HepG2 (cell line): ENCODE data around the gene PPCS. TPM values are rescaled to one million over a fixed set of nuclear protein-coding genes. Genes with fewer than 3 reads are reported as not detected.

Experiments used
- AHDC1 ChIP-seq: sonication (generic); formaldehyde crosslinking; IDR thresholded peaks from 2 replicates; pipeline ENCODE4 v1.5.1; 2020; ENCODE audit warnings: mild to moderate bottlenecking, missing genetic modification reagents, borderline replicate concordance
- FOXO1 ChIP-seq: sonication (generic); formaldehyde crosslinking; IDR thresholded peaks from 2 replicates; pipeline ENCODE4 v1.4.0; 2020; ENCODE audit warnings: missing genetic modification reagents
- KDM6A ChIP-seq: IDR thresholded peaks from 2 replicates; pipeline ENCODE4 v1.6.1; 2016; ENCODE audit warnings: low read depth
- MYC ChIP-seq: sonication (generic); formaldehyde crosslinking; IDR thresholded peaks from 2 replicates; pipeline ENCODE4 v1.9.0; 2021; ENCODE audit warnings: missing genetic modification reagents, borderline replicate concordance
- NR2F1 ChIP-seq, 2 experiments: fragments of 450-650 bp in 1 of 2; formaldehyde crosslinking in 1 of 2; IDR thresholded peaks; 2 replicates each; pipeline versions ENCODE4 v1.5.0 to v1.6.1; 2016 to 2020; ENCODE audit warnings: mild to moderate bottlenecking in 1 of 2, missing compliant biosample characterization in 1 of 2, missing genetic modification reagents in 1 of 2, moderate library complexity in 1 of 2
- PCBP1 ChIP-seq: fragments of 200-400 bp; formaldehyde crosslinking; IDR thresholded peaks from 2 replicates; pipeline ENCODE4 v1.6.1; 2017; ENCODE audit warnings: mild to moderate bottlenecking, low read depth, low read length, borderline replicate concordance
- PPARG ChIP-seq: conservative IDR thresholded peaks from 2 replicates; pipeline ENCODE4 v1.6.1; 2016; ENCODE audit warnings: missing biosample characterization, missing genetic modification reagents
- RFX1 ChIP-seq: fragments of 450-650 bp; IDR thresholded peaks from 2 replicates; pipeline ENCODE4 v1.6.1; 2017
- SMAD9 ChIP-seq: sonication (generic); formaldehyde crosslinking; IDR thresholded peaks from 2 replicates; pipeline ENCODE4 v1.5.1; 2020; ENCODE audit warnings: mild to moderate bottlenecking, missing genetic modification reagents
- ZBTB7A ChIP-seq: sonication (generic); formaldehyde crosslinking; IDR thresholded peaks from 2 replicates; pipeline ENCODE4 v1.8.0; 2022; ENCODE audit warnings: mild to moderate bottlenecking, missing genetic modification reagents
- ZNF274 ChIP-seq: sonication (generic); formaldehyde crosslinking; IDR thresholded peaks from 2 replicates; pipeline ENCODE4 v1.5.1; 2020; ENCODE audit warnings: mild to moderate bottlenecking, missing genetic modification reagents
- ZNF317 ChIP-seq: sonication (generic); formaldehyde crosslinking; IDR thresholded peaks from 2 replicates; pipeline ENCODE4 v1.5.0; 2020; ENCODE audit warnings: mild to moderate bottlenecking, missing genetic modification reagents
- ZNF512B ChIP-seq: sonication (generic); formaldehyde crosslinking; IDR thresholded peaks from 2 replicates; pipeline ENCODE4 v1.5.1; 2020; ENCODE audit warnings: missing genetic modification reagents, mild to moderate bottlenecking, borderline replicate concordance
- ZNF543 ChIP-seq: sonication (generic); formaldehyde crosslinking; IDR thresholded peaks from 2 replicates; pipeline ENCODE4 v1.4.0; 2020; ENCODE audit warnings: mild to moderate bottlenecking, missing genetic modification reagents
- ZNF609 ChIP-seq: sonication (generic); formaldehyde crosslinking; IDR thresholded peaks from 2 replicates; pipeline ENCODE4 v1.4.0; 2020; ENCODE audit warnings: mild to moderate bottlenecking, missing genetic modification reagents, borderline replicate concordance
- ZNF768 ChIP-seq: sonication (generic); formaldehyde crosslinking; IDR thresholded peaks from 2 replicates; pipeline ENCODE4 v1.4.0; 2020; ENCODE audit warnings: missing genetic modification reagents
- ZNF781 ChIP-seq: sonication (generic); formaldehyde crosslinking; IDR thresholded peaks from 2 replicates; pipeline ENCODE4 v1.5.1; 2020; ENCODE audit warnings: borderline replicate concordance, mild to moderate bottlenecking, missing genetic modification reagents; ENCODE audit errors: not compliant biosample characterization
- ZSCAN20 ChIP-seq: sonication (generic); formaldehyde crosslinking; IDR thresholded peaks from 2 replicates; pipeline ENCODE4 v1.4.0; 2020; ENCODE audit warnings: missing genetic modification reagents, mild to moderate bottlenecking, borderline replicate concordance
- polyA plus RNA-seq, 8 experiments: library from polyadenylated mRNA; depleted of rRNA in 3 of 8; stranded (reverse) in 7 of 8; unstranded in 1 of 8; fragments of >200 nt; fragmentation: Illumina TruSeq in 4 of 8; extraction: Trizol in 4 of 8; gene quantifications; 2 replicates each; pipeline versions ENCODE4 v1.2.1 to v1.2.3, GENCODE V29; 2011 to 2016; ENCODE audit warnings: low read depth in 4 of 8, missing spikeins in 1 of 8, mixed read lengths in 1 of 8; ENCODE audit not compliant: insufficient read depth in 1 of 8
- total RNA-seq, 5 experiments: library from RNA; depleted of rRNA; stranded (reverse); fragments of >200 nt; fragmentation: Illumina TruSeq; extraction: Trizol; gene quantifications; 2 replicates each; pipeline ENCODE4 v1.2.3, GENCODE V29; 2016; ENCODE audit warnings: low read depth in 1 of 5

PPCS gene
- total and polyA plus RNA-seq, 2 of the 13 experiments (the other 11 are each of a cell fraction or from before 2014, with no cell fraction given): 13.4 to 38.9 TPM

GRCh38 chr1:42456754-42457089 is 379 bp downstream of the PPCS start (continued):
- TF ChIP-seq ZNF512B (CRISPR knock-in tag): no peak
- no peak for TF ChIP-seq NR2F1 (CRISPR knock-in tag; IDR thresholded peaks at IDR 0.05)
- 0 out of 2 replicates have a peak, but pooled peaks have one; percentile 6 for TF ChIP-seq AHDC1 (CRISPR knock-in tag)
- 0 out of 2 replicates have a peak, but pooled peaks have one; percentile 7 for TF ChIP-seq FOXO1 (CRISPR knock-in tag)
- TF ChIP-seq ZNF317: 0 out of 2 replicates have a peak, but pooled peaks have one; percentile 8
- TF ChIP-seq ZSCAN20 (CRISPR knock-in tag): 0 out of 2 replicates have a peak, but pooled peaks have one; percentile 13
- peak; percentile 5; the same call in 1 of the 2 replicates for TF ChIP-seq ZNF609 (CRISPR knock-in tag)
- TF ChIP-seq ZNF274: no peak
- TF ChIP-seq PPARG (CRISPR knock-in tag): no peak
- no peak for TF ChIP-seq RFX1
- TF ChIP-seq ZNF768: no peak
- TF ChIP-seq MYC (CRISPR knock-in tag): no peak
- peak; percentile 76 for TF ChIP-seq ZNF781 (CRISPR knock-in tag)
- no peak for TF ChIP-seq KDM6A (CRISPR knock-in tag)
- no peak for TF ChIP-seq ZNF543 (CRISPR knock-in tag)
- no peak for TF ChIP-seq ZBTB7A (CRISPR knock-in tag)
- no peak for TF ChIP-seq SMAD9
- no peak for TF ChIP-seq PCBP1
